HG03558 (cell line): Measurements from ENCODE around the gene GABBR2.

ENCODE experiments used
- ATAC-seq: cut with Tn5 transposase; IDR thresholded peaks from one replicate; pipeline ENCODE4 v1.9.1; 2021; ENCODE audit warnings: moderate number of reproducible peaks; ENCODE audit not compliant: unreplicated experiment; ENCODE audit errors: extremely low read depth

GABBR2 gene

GRCh38 chr9:98640394-98640793 lies 68.3 kb downstream of the GABBR2 start:
- no peak for ATAC-seq

GRCh38 chr9:98639133-98639532 lies 69.6 kb downstream of the GABBR2 start:
- ATAC-seq = no peak

DNA sequence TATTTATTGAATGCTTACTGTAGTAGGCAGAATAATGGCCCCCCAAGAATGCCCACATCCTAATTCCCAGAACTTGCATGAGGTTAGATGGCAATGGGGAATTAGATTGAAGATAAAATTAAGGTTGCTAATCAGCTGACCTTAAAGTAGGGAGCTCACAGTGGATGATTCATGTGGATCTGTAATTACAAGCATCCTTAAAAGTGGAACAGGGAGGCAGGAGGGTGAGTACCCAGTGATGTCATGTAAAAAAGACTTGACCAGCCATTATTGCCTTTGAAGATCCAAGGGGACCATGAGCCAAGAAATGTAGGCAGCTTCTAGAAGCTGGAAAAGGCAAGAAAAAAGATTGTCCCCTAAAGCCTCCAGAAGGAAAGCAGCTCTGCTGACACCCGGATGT lies 71.4 kb downstream of the GABBR2 start:
- ATAC-seq = no peak

DNA sequence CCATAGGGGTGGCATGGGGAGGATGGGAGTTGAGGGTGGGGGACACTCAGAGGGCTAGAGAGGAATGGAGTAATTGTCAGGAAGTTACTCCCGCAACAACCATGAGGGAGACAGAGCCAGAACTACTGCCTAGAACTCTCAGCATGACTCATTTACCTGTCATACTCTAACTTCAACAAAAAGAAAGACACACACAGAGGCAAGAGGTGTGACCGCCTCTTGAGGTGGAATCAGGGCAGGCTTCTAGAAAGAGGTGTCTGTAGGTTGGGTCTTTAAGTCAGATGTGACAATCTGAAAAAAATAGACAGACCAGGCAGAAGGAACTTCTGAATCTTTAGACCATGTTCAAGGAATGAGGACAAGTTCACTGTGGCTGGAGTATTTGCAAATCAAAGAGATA lies 73.4 kb downstream of the GABBR2 start:
- ATAC-seq = no peak

- no peak for ATAC-seq
These were observed 73.9 kb downstream of the GABBR2 start for GRCh38 chr9:98634685-98635336.

DNA sequence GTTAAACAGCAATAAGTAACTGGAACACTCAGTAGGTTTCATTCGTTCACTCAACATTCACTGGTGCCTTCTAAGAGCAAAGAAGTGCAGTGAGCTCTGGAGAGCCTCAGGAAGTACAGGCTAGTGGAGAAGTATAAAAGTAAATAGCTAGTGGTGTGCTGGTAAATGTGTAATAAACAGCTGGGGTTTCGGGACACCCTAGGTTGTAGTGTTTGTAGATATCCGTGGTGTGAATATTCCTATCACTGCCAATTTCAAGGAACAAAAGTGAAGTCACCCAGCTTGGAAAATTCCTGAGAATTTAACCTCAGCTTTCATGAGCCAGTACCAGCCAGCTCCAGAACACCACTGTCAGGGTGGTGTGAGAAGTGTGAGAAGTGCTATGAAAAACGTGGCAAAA lies 75.9 kb downstream of the GABBR2 start:
- ATAC-seq = no peak

GRCh38 chr9:98627296-98627695 lies 81.4 kb downstream of the GABBR2 start:
- ATAC-seq = no peak

GRCh38 chr9:98625728-98626127 lies 83.0 kb downstream of the GABBR2 start:
- no peak for ATAC-seq

DNA sequence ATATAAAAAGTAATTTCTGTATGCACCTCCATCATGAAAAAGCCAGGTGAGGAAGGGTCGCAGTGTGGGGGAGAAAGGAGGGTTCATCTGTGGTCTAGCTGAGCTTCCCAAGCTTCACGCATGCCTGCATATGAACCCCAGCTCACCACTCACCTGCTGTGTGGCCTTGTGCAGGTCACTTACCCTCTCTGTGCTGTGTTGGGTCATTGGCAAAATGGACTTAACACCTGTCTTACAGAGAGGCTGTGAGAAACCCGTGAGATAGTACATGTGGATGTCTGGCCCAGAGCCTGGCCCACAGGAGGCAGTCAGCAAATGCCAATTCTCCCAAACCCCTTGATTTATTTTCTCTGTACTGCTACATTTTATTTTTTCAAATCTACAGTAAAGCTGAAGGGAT lies 88.9 kb downstream of the GABBR2 start:
- no peak for ATAC-seq

GRCh38 chr9:98615633-98616032 lies 93.1 kb downstream of the GABBR2 start:
- ATAC-seq = no peak

DNA sequence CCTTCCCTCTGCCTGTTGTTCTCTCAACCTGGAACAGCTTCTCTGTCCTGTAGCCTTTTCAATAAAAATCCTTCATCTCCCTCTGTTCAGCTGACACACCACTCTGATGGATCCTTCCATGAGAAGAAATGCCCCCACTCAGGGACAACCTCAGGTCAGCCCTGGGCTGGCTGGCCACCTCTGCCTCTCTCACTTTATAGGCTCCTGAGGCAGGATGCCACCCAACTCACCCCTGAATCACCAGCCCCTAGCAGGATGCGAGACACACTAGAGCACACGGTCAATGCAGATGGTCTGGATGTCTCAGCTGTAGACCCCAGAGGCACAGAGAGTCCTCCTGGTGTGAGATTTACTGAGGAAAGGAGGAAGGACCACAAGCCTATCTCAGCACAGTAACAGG lies 93.8 kb downstream of the GABBR2 start:
- no peak for ATAC-seq

- ATAC-seq = no peak
These were observed 96.5 kb downstream of the GABBR2 start for GRCh38 chr9:98612061-98612752.

GRCh38 chr9:98611319-98611718 lies 97.4 kb downstream of the GABBR2 start:
- ATAC-seq = no peak

- ATAC-seq = no peak
These were observed 98.0 kb downstream of the GABBR2 start for GRCh38 chr9:98610711-98611110.

GRCh38 chr9:98610211-98610610 lies 98.5 kb downstream of the GABBR2 start:
- ATAC-seq = no peak

DNA sequence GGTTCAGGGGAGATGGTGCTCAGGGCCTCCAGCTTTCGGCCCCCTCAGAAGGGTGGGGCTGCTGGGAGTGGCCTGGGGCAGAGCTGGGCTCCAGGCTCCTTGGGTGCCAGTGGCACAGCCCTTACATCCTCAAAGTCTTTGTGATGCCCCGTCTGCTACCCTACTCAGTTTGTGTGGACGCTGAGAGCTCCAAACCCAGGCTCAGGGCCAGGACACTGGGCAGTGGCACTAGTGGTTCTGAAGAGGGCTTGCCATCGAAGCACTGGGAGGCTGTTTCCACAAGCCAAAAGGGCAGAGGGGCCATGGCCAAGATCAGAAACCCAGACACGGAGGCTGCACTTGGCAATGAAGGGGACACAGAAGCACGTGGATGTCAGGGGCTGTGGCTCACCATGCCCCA lies 99.1 kb downstream of the GABBR2 start:
- no peak for ATAC-seq

DNA sequence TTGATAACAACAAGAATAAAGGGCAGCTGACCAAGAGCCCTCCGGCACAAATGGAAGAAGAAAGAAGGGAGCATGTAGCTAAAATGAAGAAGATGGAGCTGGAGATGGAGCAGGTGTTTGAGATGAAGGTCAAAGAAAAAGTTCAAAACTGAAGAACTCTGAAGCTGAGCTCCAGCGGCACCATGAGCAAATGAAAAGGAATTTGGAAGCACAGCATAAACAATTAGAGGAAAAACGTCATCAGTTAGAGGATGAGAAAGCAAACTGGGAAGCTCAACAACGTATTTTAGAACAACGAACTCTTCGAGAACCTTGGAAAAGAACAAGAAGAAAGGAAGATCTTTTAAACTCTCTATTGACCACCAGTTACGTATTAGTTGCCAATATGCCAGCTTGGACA lies 100.9 kb downstream of the GABBR2 start:
- ATAC-seq = no peak

DNA sequence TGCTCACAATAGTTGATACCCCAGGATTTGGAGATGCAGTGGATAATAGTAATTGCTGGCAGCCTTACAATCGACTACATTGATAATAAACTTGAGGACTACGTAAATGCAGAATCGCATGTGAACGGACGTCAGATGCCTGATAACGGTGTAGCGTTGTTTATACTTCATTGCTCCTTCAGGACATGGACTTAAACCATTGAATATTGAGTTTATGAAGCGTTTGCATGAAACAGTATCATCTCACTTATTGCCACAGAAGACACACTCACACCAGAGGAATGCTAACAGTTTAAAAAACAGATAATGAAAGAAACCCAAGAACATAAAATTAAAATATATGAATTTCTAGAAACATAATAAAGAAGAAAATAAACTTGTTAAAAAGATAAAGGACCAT lies 101.6 kb downstream of the GABBR2 start:
- ATAC-seq = no peak

DNA sequence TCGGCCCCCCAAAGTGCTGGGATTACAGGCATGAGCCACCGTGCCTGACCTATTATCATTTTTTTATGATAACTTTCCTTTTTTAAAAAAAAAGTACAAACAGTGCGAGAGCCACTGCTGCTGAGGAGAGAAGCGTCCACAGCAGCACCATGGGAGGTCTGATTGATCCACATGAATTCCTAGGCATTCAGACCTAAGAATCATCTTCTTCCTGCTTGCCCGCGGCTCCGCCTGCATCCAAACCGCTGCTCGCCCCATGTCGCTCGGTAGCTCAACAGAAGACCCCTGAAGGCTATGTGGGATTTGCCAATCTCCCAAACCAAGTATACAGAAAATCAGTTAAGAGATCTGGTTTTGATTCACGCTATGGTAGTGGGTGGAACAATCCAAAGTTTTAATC lies 102.0 kb downstream of the GABBR2 start:
- no peak for ATAC-seq

DNA sequence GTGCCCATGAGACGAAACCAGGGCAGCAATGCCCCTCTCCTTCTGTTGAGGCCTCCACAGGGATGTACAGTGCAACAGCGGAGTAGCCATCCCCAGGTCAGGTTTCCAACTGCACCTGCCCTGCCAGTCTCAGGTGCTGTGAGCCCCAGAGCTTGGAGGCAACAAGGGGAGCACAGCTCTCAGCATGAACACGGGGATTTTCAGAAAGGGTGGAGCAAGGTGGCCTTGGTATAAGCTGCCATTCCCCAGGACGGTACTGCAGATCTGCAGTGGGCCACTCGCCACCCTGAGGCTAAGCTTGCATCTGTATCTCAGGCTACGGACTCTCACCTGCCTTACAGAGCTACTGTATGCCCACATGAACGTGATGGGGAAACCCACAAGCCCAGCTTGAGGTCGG lies 103.6 kb downstream of the GABBR2 start:
- ATAC-seq = no peak

GRCh38 chr9:98603821-98604383 lies 104.8 kb downstream of the GABBR2 start:
- no peak for ATAC-seq
